Ovary (tissue), 3 donors: ENCODE measurements around the gene NUDCD3.

ENCODE experiments used
- CTCF ChIP-seq, 3 donors: fragments of 450-650 bp in 2 of 3; fragments of 200-600 bp in 1 of 3; IDR thresholded peaks; one replicate each; pipeline versions ENCODE4 v1.5.1 to v1.8.0; 2016 to 2022; ENCODE audit warnings: antibody characterized with exemption in 3 of 3, mild to moderate bottlenecking in 1 of 3
- POLR2A ChIP-seq: fragments of 450-650 bp; IDR thresholded peaks from one replicate; pipeline ENCODE4 v1.6.1; 2017; ENCODE audit warnings: antibody characterized with exemption, mild to moderate bottlenecking, moderate library complexity
- donor health status: DM: no; HTN: no; CAD: no.

- TF ChIP-seq CTCF (IDR thresholded peaks at IDR 0.05) (no peak), POLR2A (no peak)
Observed at GRCh38 chr7:44398953-44399574, 91.4 kb downstream of the NUDCD3 start.
